Effector memory CD4-positive, alpha-beta T cell (primary cell): Measurements from ENCODE around the gene ABT1.

ENCODE experiments used
- DNase-seq, 3 donors: peaks; one replicate each; pipeline ENCODE4 v3.0.0-alpha.2; 2020
- H3K27ac ChIP-seq: 2 replicates; pipeline ENCODE4 v1.7.0; 2013; ENCODE audit warnings: mild to moderate bottlenecking, low read length, moderate library complexity; ENCODE audit not compliant: insufficient read depth, poor library complexity, severe bottlenecking
- H3K27me3 ChIP-seq: replicated peaks from 2 replicates; pipeline ENCODE4 v1.7.0; 2013; ENCODE audit warnings: mild to moderate bottlenecking, low read length; ENCODE audit not compliant: insufficient read depth, control insufficient read depth, poor library complexity, severe bottlenecking
- H3K36me3 ChIP-seq: 2 replicates; pipeline ENCODE4 v1.7.0; 2013; ENCODE audit warnings: mild to moderate bottlenecking, low read length, moderate library complexity; ENCODE audit not compliant: control insufficient read depth, insufficient read depth
- H3K4me1 ChIP-seq: 2 replicates; pipeline ENCODE4 v1.7.0; 2013; ENCODE audit warnings: low read length, mild to moderate bottlenecking; ENCODE audit not compliant: control insufficient read depth, insufficient read depth, poor library complexity, severe bottlenecking
- H3K4me3 ChIP-seq: 2 replicates; pipeline ENCODE4 v1.7.0; 2013; ENCODE audit warnings: low read length, low read depth, mild to moderate bottlenecking; ENCODE audit not compliant: insufficient read depth, poor library complexity, severe bottlenecking
- H3K9me3 ChIP-seq: 2 replicates; pipeline ENCODE4 v1.7.0; 2013; ENCODE audit warnings: mild to moderate bottlenecking, low read length, moderate library complexity; ENCODE audit not compliant: control insufficient read depth

ABT1 gene

GRCh38 chr6:26575494-26575939 is 21.2 kb upstream of the ABT1 start:
- Histone ChIP-seq H3K36me3 (no peaks in the 10 kb centered on the region), H3K27me3 (no peaks in the 10 kb centered on the region), H3K9me3 (no peaks in the 10 kb centered on the region), H3K4me1 (no peaks in the 10 kb centered on the region), H3K27ac (no peak overlapping the region), H3K4me3 (no peak overlapping the region)
- DNase-seq: no peak

DNA sequence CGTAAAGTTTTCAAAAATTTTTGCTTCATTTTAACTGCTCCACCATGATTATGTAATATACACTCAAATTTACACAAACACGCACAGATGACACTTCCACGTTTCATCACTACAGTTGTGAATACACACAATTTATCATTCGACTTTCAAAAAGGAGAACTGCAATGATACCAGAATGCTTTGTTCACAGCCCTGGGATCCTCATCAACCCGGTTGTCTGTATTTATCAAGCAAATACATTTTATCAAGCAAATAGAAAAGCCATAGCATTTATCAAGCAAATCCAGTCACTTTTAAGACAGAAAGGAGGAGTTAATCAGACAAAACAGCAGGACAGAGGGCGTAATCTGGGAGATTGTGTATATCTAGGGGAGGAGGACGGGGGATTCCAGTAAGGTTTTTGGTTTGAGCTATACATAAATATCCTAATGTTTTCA is 20.3 kb upstream of the ABT1 start:
- H3K9me3 ChIP-seq: no peaks in the 10 kb centered on the region
- no peak overlapping the region for H3K4me3 ChIP-seq
- no peak for DNase-seq
- no peak overlapping the region for H3K27ac ChIP-seq
- H3K36me3 ChIP-seq: no peaks in the 10 kb centered on the region
- H3K27me3 ChIP-seq: no peaks in the 10 kb centered on the region
- no peaks in the 10 kb centered on the region for H3K4me1 ChIP-seq

GRCh38 chr6:26576929-26577719 is 19.6 kb upstream of the ABT1 start:
- no peaks in the 10 kb centered on the region for H3K4me1 ChIP-seq
- no peaks in the 10 kb centered on the region for H3K36me3 ChIP-seq
- H3K27me3 ChIP-seq: no peaks in the 10 kb centered on the region
- no peak overlapping the region for H3K27ac ChIP-seq
- no peaks in the 10 kb centered on the region for H3K9me3 ChIP-seq
- peak in 1 of 3 donors; percentile 52 for DNase-seq
- H3K4me3 ChIP-seq: peak overlapping the region; percentile 38

- peak overlapping the region; percentile 38 for H3K4me3 ChIP-seq
- H3K36me3 ChIP-seq: no peaks in the 10 kb centered on the region
- H3K9me3 ChIP-seq: no peaks in the 10 kb centered on the region
- no peak for DNase-seq
- H3K4me1 ChIP-seq: no peaks in the 10 kb centered on the region
- H3K27me3 ChIP-seq: no peaks in the 10 kb centered on the region
- H3K27ac ChIP-seq: no peak overlapping the region
Observed at GRCh38 chr6:26577720-26578072, 19.1 kb upstream of the ABT1 start.

DNA sequence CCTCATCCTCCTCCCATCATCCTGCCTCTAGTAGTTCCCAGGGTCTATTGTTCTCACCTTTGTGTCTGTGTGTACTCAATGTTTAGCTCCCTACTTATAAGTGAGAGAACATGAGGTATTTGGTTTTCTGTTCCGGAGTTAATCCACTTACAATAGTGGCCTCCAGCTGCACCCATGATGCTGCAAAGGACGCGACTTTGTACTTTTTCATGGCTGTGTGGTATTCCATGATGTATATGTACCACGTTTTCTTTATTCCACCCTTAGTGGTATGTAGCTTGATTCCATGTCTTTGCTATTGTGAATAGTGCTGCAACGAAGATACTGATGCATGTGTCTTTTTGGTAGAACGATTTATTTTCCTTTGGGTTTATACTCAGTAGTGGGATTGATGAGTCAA is 18.5 kb upstream of the ABT1 start:
- H3K27me3 ChIP-seq: no peaks in the 10 kb centered on the region
- H3K9me3 ChIP-seq: no peaks in the 10 kb centered on the region
- no peak overlapping the region for H3K27ac ChIP-seq
- DNase-seq: no peak
- no peak overlapping the region for H3K4me3 ChIP-seq
- no peaks in the 10 kb centered on the region for H3K36me3 ChIP-seq
- H3K4me1 ChIP-seq: no peaks in the 10 kb centered on the region

- H3K4me3 ChIP-seq: no peak overlapping the region
- no peaks in the 10 kb centered on the region for H3K4me1 ChIP-seq
- DNase-seq: no peak
- H3K9me3 ChIP-seq: no peaks in the 10 kb centered on the region
- no peaks in the 10 kb centered on the region for H3K27me3 ChIP-seq
- no peak overlapping the region for H3K27ac ChIP-seq
- no peaks in the 10 kb centered on the region for H3K36me3 ChIP-seq
Observed at GRCh38 chr6:26578741-26579140, 18.0 kb upstream of the ABT1 start.

DNA sequence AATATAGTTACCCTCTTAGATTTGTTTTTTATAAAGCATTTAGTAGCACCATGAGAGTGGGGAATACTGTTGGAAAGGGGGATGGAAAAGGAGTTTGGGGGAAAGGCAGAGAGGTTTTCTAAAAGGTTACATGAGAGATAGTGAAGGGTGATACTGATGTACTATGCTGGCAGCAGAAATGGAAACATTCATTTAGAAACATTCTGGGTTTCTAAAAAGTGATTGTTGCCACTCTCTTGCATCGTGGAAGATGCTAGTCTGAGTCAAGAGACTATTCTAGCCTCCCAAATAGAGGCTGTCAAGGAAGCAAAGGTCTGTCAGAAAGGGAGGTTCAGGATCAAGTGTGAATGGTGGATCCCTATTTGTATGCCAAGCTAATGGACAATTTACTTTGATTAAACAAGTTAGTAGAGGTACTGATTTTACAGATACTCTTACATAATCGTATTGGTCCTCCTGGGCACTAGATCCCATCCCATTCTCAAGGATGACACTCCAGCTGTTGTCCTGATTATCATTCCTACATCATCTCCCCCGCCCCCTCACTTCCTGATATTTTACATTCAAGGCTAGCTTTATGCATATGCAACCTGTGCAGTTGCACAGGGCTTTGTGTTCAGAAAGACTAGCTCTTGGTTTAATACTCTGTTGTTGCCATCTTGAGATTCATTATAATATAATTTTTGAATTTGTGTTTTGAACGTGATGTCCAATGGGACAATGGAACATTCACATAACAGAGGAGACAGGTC is 15.4 kb upstream of the ABT1 start:
- Histone ChIP-seq H3K4me3 (no peak overlapping the region), H3K27ac (no peak overlapping the region), H3K9me3 (no peaks in the 10 kb centered on the region), H3K4me1 (no peaks in the 10 kb centered on the region), H3K36me3 (no peaks in the 10 kb centered on the region), H3K27me3 (no peaks in the 10 kb centered on the region)
- no peak for DNase-seq

DNA sequence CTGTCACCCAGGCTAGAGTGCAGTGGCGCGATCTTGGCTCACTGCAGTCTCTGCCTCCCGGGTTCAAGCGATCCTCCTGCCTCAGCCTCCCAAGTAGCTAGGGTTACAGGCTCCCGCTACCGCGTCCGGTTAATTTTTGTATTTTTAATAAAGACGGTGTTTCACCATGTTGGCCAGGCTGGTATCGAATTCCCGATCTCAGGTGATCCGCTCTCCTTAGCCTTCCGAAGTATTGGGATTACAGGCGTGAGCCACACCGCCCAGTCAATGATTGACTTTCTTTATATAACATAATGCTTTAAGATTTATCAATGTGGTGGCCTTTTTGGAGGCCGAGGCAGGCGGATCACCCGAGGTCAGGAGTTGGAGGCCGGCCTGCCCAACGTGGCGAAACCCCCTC is 7.8 kb upstream of the ABT1 start:
- no peaks in the 10 kb centered on the region for H3K36me3 ChIP-seq

DNA sequence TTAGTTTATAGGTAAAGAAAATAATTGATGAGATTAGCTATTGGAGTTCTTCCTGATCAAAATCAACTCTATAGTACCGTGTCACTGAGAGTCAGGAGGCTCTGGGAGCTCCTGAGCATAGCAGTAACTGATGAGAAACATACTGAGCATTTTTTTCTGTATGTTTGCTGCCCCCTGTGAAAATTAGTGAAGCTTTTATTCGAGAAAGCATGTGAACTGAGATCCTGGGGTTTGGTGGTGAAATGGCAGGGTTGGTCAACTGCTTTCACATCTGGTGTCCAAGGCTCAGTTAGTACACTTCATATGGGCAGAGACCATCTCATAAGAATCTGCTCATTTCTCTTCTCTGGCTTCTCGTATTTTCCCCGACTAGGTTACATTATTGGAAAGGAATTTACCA is 4.1 kb upstream of the ABT1 start:
- peaks cover 4% of the 10 kb centered on the region for H3K27me3 ChIP-seq

More for the DNA sequence above, 7.8 kb upstream of the ABT1 start:
- H3K27me3 ChIP-seq: peaks cover 4% of the 10 kb centered on the region
- H3K4me3 ChIP-seq: no peak overlapping the region
- H3K4me1 ChIP-seq: no peaks in the 10 kb centered on the region
- H3K27ac ChIP-seq: no peak overlapping the region
- no peak for DNase-seq
- no peaks in the 10 kb centered on the region for H3K9me3 ChIP-seq

More for the DNA sequence above, 4.1 kb upstream of the ABT1 start:
- no peaks in the 10 kb centered on the region for H3K9me3 ChIP-seq
- DNase-seq: no peak
- no peak overlapping the region for H3K27ac ChIP-seq
- H3K36me3 ChIP-seq: no peaks in the 10 kb centered on the region
- H3K4me1 ChIP-seq: peaks cover 3% of the 10 kb centered on the region
- H3K4me3 ChIP-seq: no peak overlapping the region
